GM18870 (cell line): Measurements from ENCODE around the gene AMN.

Experiments
- ATAC-seq: cut with Tn5 transposase; IDR thresholded peaks from one replicate; pipeline ENCODE4 v1.9.1; 2021; ENCODE audit warnings: moderate library complexity; ENCODE audit not compliant: unreplicated experiment

Gene AMN

GRCh38 chr14:102927878-102928411 is 5.5 kb downstream of the AMN start:
- ATAC-seq, result no peak

- ATAC-seq, result no peak
Observed at GRCh38 chr14:102928412-102929240, 6.2 kb downstream of the AMN start.

- no peak for ATAC-seq
Observed at GRCh38 chr14:102929241-102930137, 7.0 kb downstream of the AMN start.

- ATAC-seq, result no peak
Observed at GRCh38 chr14:102930138-102930752, 7.8 kb downstream of the AMN start.

- ATAC-seq, result no peak
Observed at GRCh38 chr14:102930753-102931579, 8.5 kb downstream of the AMN start.

GRCh38 chr14:102931580-102932285 is 9.3 kb downstream of the AMN start:
- no peak for ATAC-seq

- ATAC-seq, result no peak
Observed at GRCh38 chr14:102932484-102933248, 10.2 kb downstream of the AMN start.

- ATAC-seq, result no peak
Observed at GRCh38 chr14:102933618-102934231, 11.3 kb downstream of the AMN start.

GRCh38 chr14:102935756-102936155 is 13.3 kb downstream of the AMN start:
- no peak for ATAC-seq

GRCh38 chr14:102937331-102938175 is 15.1 kb downstream of the AMN start:
- no peak for ATAC-seq

- no peak for ATAC-seq
Observed at GRCh38 chr14:102938191-102938590, 15.7 kb downstream of the AMN start.

GRCh38 chr14:102939329-102939728 is 16.9 kb downstream of the AMN start:
- ATAC-seq, result no peak

GRCh38 chr14:102939820-102940561 is 17.5 kb downstream of the AMN start:
- ATAC-seq, result no peak

- no peak for ATAC-seq
Observed at GRCh38 chr14:102940729-102941362, 18.4 kb downstream of the AMN start.

- ATAC-seq, result no peak
Observed at GRCh38 chr14:102941419-102942011, 19.1 kb downstream of the AMN start.

GRCh38 chr14:102942069-102942468 is 19.6 kb downstream of the AMN start:
- no peak for ATAC-seq
